ENCODE measurements around the gene MRPL18.

The MRPL18 gene

GRCh38 chr6:159831373-159831679, 41.1 kb downstream of the MRPL18 start:
- TF ChIP-seq CTCF (IDR thresholded peaks at IDR 0.05; ENCODE audit: low read length) = no peak
- TF ChIP-seq EZH2phosphoT487 (IDR thresholded peaks at IDR 0.05; ENCODE audit: low read length) = no peak
- no peak for TF ChIP-seq EZH2 (optimal IDR thresholded peaks at IDR 0.05; ENCODE audit: low read depth, low read length)
- Histone ChIP-seq H3K4me1 (ENCODE audit: low read length) (peaks cover 4% of the 10 kb centered on the region; the same call in 1 of the 2 replicates), H3F3A (ENCODE audit: insufficient read depth, low read length) (no peaks in the 10 kb centered on the region), H2AFZ (ENCODE audit: low read length) (no peak overlapping the region), H3K27ac (ENCODE audit: low read length) (no peak overlapping the region), H3K9me3 (replicated peaks; ENCODE audit: insufficient read depth, low read length) (no peaks in the 10 kb centered on the region), H3K36me3 (replicated peaks; ENCODE audit: insufficient read depth, low read length) (no peaks in the 10 kb centered on the region), H3K79me2 (ENCODE audit: low read length) (no peaks in the 10 kb centered on the region), H3K9ac (ENCODE audit: low read length) (no peak overlapping the region), H3K27me3 (replicated peaks; ENCODE audit: insufficient read depth, low read length) (no peaks in the 10 kb centered on the region), H3K4me3 (ENCODE audit: low read length) (no peak overlapping the region), H4K20me1 (ENCODE audit: insufficient read depth, low read length) (no peaks in the 10 kb centered on the region), H3K4me2 (ENCODE audit: low read depth, low read length) (no peak overlapping the region), H3K9me2 (replicated peaks; ENCODE audit: insufficient read depth, low read length) (no peaks in the 10 kb centered on the region)
- DNase-seq = no peak

- H4K20me1 ChIP-seq (ENCODE audit: insufficient read depth, low read length) = no peaks in the 10 kb centered on the region
- no peaks in the 10 kb centered on the region for H3K9me3 ChIP-seq (replicated peaks; ENCODE audit: insufficient read depth, low read length)
- H3K4me3 ChIP-seq (ENCODE audit: low read length) = no peak overlapping the region
- no peaks in the 10 kb centered on the region for H3K27me3 ChIP-seq (replicated peaks; ENCODE audit: insufficient read depth, low read length)
- TF ChIP-seq CTCF (IDR thresholded peaks at IDR 0.05; ENCODE audit: low read length) = no peak
- no peak for TF ChIP-seq EZH2phosphoT487 (IDR thresholded peaks at IDR 0.05; ENCODE audit: low read length)
- no peak for TF ChIP-seq EZH2 (optimal IDR thresholded peaks at IDR 0.05; ENCODE audit: low read depth, low read length)
- no peak overlapping the region for H3K4me2 ChIP-seq (ENCODE audit: low read depth, low read length)
- no peaks in the 10 kb centered on the region for H3K9me2 ChIP-seq (replicated peaks; ENCODE audit: insufficient read depth, low read length)
- H3K9ac ChIP-seq (ENCODE audit: low read length) = no peak overlapping the region
- no peak overlapping the region for H3K27ac ChIP-seq (ENCODE audit: low read length)
- no peaks in the 10 kb centered on the region for H3K79me2 ChIP-seq (ENCODE audit: low read length)
- no peak for DNase-seq
- no peak overlapping the region for H2AFZ ChIP-seq (ENCODE audit: low read length)
- no peaks in the 10 kb centered on the region for H3K36me3 ChIP-seq (replicated peaks; ENCODE audit: insufficient read depth, low read length)
- peaks cover 4% of the 10 kb centered on the region; the same call in 1 of the 2 replicates for H3K4me1 ChIP-seq (ENCODE audit: low read length)
- H3F3A ChIP-seq (ENCODE audit: insufficient read depth, low read length) = no peaks in the 10 kb centered on the region
Measured at GRCh38 chr6:159832946-159833345, 42.7 kb downstream of the MRPL18 start.

GRCh38 chr6:159833556-159833955, 43.3 kb downstream of the MRPL18 start:
- Histone ChIP-seq H3K27me3 (replicated peaks; ENCODE audit: insufficient read depth, low read length) (no peaks in the 10 kb centered on the region), H3F3A (ENCODE audit: insufficient read depth, low read length) (no peaks in the 10 kb centered on the region), H2AFZ (ENCODE audit: low read length) (no peak overlapping the region), H4K20me1 (ENCODE audit: insufficient read depth, low read length) (no peaks in the 10 kb centered on the region), H3K9me2 (replicated peaks; ENCODE audit: insufficient read depth, low read length) (no peaks in the 10 kb centered on the region), H3K4me2 (ENCODE audit: low read depth, low read length) (no peak overlapping the region), H3K4me1 (ENCODE audit: low read length) (peaks cover 4% of the 10 kb centered on the region; the same call in 1 of the 2 replicates), H3K9ac (ENCODE audit: low read length) (no peak overlapping the region), H3K4me3 (ENCODE audit: low read length) (no peak overlapping the region), H3K9me3 (replicated peaks; ENCODE audit: insufficient read depth, low read length) (no peaks in the 10 kb centered on the region), H3K27ac (ENCODE audit: low read length) (no peak overlapping the region), H3K36me3 (replicated peaks; ENCODE audit: insufficient read depth, low read length) (no peaks in the 10 kb centered on the region), H3K79me2 (ENCODE audit: low read length) (no peaks in the 10 kb centered on the region)
- no peak for DNase-seq
- TF ChIP-seq EZH2phosphoT487 (IDR thresholded peaks at IDR 0.05; ENCODE audit: low read length) = no peak

- no peaks in the 10 kb centered on the region for H3K9me2 ChIP-seq (replicated peaks; ENCODE audit: insufficient read depth, low read length)
- H3K4me1 ChIP-seq (ENCODE audit: low read length) = peaks cover 4% of the 10 kb centered on the region; the same call in 1 of the 2 replicates
- no peak overlapping the region for H3K4me2 ChIP-seq (ENCODE audit: low read depth, low read length)
- no peaks in the 10 kb centered on the region for H3K27me3 ChIP-seq (replicated peaks; ENCODE audit: insufficient read depth, low read length)
- no peak for DNase-seq
- no peaks in the 10 kb centered on the region for H3K36me3 ChIP-seq (replicated peaks; ENCODE audit: insufficient read depth, low read length)
- H3K79me2 ChIP-seq (ENCODE audit: low read length) = no peaks in the 10 kb centered on the region
- no peak overlapping the region for H2AFZ ChIP-seq (ENCODE audit: low read length)
- H3K27ac ChIP-seq (ENCODE audit: low read length) = no peak overlapping the region
- no peak overlapping the region for H3K9ac ChIP-seq (ENCODE audit: low read length)
- no peak for TF ChIP-seq EZH2phosphoT487 (IDR thresholded peaks at IDR 0.05; ENCODE audit: low read length)
- no peak for TF ChIP-seq CTCF (IDR thresholded peaks at IDR 0.05; ENCODE audit: low read length)
- TF ChIP-seq EZH2 (optimal IDR thresholded peaks at IDR 0.05; ENCODE audit: low read depth, low read length) = no peak
- H3K9me3 ChIP-seq (replicated peaks; ENCODE audit: insufficient read depth, low read length) = no peaks in the 10 kb centered on the region
- no peaks in the 10 kb centered on the region for H3F3A ChIP-seq (ENCODE audit: insufficient read depth, low read length)
- no peaks in the 10 kb centered on the region for H4K20me1 ChIP-seq (ENCODE audit: insufficient read depth, low read length)
- H3K4me3 ChIP-seq (ENCODE audit: low read length) = no peak overlapping the region
Measured at GRCh38 chr6:159833997-159834603, 43.8 kb downstream of the MRPL18 start.

Data from MM.1S (cell line).